Prostate gland (tissue), 2 donors: ENCODE results near the gene USP24.

Experiments used
- POLR2AphosphoS5 ChIP-seq: sonication (generic); formaldehyde crosslinking; IDR thresholded peaks from one replicate; pipeline ENCODE4 v1.6.1; 2017; ENCODE audit warnings: antibody characterized with exemption
- TF ChIP-seq, protein P1 (sequence below), 4 experiments: fragments of 200-600 bp in 2 of 4; fragments of 450-650 bp in 2 of 4; sonication (generic) in 2 of 4; IDR thresholded peaks; 1 replicate in 3 of 4; 2 replicates in 1 of 4; pipeline ENCODE4 v1.5.1; 2016 to 2019; ENCODE audit warnings: antibody characterized with exemption in 4 of 4, mild to moderate bottlenecking in 2 of 4, moderate library complexity in 2 of 4

DNA sequence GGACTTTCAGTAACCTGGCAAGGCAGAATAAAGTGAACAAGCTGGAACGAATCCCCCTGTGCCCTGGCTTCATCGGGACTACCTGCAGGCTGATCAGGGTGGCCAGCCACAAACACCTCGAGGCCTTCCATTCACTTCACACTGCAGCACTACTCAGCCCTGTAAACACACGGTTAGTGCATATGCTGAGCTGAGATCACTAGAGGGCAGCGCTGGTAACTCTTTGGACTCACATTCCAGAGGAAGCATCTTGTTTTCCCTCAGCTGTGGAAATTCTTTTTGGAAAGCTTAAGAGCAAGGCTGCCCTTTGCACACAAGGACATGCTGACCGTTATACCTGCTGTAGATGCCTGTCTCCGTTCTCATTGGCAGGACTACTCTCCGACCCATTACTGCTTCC lies 143.7 kb downstream of the USP24 start:
- TF ChIP-seq, protein P1, sequence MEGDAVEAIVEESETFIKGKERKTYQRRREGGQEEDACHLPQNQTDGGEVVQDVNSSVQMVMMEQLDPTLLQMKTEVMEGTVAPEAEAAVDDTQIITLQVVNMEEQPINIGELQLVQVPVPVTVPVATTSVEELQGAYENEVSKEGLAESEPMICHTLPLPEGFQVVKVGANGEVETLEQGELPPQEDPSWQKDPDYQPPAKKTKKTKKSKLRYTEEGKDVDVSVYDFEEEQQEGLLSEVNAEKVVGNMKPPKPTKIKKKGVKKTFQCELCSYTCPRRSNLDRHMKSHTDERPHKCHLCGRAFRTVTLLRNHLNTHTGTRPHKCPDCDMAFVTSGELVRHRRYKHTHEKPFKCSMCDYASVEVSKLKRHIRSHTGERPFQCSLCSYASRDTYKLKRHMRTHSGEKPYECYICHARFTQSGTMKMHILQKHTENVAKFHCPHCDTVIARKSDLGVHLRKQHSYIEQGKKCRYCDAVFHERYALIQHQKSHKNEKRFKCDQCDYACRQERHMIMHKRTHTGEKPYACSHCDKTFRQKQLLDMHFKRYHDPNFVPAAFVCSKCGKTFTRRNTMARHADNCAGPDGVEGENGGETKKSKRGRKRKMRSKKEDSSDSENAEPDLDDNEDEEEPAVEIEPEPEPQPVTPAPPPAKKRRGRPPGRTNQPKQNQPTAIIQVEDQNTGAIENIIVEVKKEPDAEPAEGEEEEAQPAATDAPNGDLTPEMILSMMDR (IDR thresholded peaks at IDR 0.05) = no peak
- no peak for TF ChIP-seq POLR2AphosphoS5
